Effector CD4-positive, alpha-beta T cell (primary cell): ENCODE measurements around the gene MIOX.
"Not testable (repeated sequence)": the region's sequence is repeated elsewhere in the genome, so short reads cannot be mapped to it uniquely, and the experiment has no call there.

Source experiments
- DNase-seq: peaks from one replicate; pipeline ENCODE4 v3.0.0-alpha.2; 2020

MIOX gene

DNA sequence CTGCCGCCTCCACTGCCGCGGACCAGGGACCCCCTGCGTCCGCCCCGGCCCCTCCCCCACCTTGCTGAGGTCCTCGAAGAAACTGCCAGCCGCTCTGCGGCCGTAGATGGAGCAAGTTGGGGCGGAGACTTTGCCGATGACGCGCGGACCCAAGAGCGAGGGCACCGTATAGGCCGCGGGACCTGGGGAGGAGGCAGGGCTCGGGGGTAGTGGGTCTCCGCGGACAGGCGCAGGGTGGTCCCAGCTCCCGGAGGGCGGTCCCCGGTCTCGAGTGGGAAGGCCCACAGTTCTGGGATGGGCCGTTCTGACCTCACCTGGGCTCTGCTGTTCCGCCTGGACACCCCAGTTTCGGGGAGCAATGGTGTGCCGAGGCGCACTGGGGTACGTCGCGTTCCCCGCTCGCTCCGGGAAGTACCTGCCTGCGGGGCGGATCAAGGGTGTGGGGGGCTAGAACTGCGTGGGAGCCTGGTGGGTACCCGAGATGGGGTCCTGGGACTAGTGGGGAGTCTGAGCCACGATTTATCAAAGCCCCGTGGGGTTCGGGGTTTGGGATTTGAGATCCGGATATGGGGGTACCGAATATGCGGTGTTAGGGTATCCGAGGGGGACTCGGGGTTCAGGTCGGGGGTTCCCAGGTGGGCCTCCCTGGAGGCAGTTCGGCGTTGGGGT lies 44.4 kb downstream of the MIOX start:
- peak; percentile 62 for DNase-seq

DNA sequence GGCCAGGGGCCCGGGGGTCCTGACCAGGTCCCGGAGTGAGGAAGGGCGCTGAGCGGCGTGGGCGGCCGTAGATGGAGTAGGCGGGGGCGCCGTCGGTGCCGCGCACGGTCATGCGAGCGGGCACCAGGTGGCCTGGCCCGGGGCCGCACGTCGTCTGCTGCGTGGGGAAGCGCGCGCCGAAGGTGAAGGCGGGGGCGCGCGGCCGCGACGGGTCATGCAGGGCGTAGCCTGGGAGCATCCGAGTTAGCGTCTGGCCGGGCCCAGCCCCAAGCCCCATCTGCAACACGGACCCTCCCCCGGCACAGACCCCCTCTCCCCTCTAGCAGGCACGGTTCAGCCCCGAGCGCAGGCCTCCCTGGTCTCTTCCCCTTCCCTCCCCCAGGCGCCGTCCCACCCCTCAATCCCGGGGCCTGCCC lies 44.9 kb downstream of the MIOX start:
- DNase-seq, result peak; percentile 34

DNA sequence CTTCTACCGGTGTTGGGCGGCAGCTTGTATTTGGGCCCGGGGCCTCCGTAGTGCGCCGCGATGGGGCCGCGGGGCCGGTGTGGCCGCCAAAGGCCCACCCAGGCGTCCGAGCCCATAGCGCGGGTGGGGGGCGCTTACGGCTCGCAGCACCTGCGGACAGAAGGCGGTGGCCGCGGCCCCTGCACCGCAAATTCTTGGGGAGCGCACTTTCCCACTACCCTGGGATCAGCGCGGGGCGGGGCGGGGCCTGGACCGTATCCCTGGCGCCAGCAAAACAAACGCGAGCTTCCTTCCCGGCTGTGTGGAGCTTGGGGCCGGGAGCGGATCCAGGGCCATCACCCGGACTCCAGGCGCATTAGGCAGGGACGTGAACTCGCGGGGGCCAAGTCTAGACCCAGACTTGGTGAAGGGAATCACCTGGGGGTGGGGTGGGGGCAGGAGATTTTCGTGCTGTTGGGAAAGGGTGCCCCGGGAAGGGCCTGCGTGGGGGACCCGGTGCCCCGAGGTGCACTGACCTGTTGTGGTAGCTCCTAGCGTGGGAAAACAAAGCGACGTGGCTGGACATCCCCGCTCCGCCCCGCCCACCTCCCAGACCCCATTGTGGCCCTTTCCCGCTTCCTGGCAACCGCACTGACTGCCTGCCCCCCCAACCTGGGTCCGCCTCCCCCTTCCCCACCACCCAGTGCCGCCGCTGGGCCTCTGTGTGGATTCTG lies 45.5 kb downstream of the MIOX start:
- DNase-seq, result no peak

DNA sequence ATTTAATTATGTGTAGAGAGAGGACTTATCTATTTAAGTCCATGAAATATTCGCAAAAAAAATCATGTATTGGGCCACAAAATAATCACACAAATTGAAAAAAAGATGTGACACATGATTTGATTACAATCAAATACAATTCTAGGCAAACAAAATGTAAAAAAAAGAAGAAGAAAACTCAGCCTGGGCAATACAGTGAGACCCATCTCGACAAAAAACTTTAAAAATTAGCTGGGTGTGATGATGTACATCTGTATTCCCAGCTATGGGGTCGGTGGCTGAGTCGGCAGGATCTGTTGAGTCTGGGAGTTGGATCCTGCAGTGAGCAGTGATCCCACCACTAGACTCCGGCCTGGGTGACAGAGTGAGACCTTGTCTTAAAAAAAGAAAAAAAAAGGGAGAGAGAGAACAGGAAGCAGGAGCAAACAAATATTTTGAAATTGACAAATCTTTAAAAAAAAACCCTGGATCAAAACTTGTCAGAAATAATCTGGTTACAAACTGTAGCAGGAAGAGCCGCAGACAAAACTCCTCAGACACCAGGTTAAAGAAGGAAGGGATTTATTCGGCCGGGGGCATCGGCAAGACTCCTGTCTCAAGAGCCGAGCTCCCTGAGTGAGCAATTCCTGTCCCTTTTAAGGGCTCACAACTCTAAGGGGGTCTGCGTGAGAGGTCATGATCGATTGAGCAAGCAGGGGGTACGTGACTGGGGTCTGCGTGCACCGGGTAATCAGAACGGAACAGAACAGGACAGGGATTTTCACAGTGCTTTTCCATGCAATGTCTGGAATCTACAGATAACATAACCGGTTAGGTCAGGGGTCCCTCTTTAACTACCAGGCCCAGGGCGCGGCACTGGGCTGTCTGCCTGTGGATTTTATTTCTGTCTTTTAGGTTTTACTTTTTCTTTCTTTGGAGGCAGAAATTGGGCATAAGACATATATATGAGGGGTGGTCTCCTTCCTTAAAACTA lies 46.5 kb downstream of the MIOX start:
- DNase-seq, result no peak

DNA sequence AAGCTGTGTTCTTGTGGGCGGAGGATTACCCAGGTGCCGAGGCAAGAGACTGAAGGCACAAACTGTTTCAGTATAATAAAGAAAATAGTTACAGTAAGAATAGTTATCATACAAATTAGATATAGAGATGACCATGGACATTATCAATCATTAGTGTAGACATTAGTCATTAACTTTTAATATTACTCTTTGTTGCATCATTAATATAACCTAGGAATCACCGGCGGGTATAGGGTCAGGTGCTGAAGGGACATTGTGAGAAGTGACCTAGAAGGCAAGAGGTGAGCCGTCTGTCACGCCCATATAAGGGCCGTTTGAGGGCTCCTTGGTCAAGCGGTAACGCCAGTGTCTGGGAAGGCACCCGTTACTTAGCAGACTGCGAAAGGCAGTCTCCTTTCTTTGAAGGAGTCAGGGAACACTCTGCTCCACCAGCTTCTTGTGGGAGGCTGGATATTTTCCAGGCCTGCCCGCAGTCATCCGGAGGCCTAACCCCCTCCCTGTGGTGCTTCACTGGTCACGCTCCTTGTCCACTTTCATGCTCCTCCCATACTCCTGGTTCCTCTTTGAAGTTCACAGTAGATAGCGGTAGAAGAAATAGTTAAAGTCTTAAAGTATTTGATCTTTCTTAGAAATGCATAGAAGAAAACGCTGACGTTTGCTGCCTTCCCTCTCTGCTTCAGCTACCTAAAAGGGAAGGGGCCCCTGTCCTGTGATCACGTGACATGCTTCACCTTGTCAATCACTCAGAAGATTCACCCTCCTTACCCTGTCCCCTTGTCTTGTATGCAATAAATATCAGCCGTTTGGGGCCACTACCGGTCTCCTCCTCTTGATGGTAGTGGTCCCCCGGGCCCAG lies 47.4 kb downstream of the MIOX start:
- not testable (repeated sequence) for DNase-seq

DNA sequence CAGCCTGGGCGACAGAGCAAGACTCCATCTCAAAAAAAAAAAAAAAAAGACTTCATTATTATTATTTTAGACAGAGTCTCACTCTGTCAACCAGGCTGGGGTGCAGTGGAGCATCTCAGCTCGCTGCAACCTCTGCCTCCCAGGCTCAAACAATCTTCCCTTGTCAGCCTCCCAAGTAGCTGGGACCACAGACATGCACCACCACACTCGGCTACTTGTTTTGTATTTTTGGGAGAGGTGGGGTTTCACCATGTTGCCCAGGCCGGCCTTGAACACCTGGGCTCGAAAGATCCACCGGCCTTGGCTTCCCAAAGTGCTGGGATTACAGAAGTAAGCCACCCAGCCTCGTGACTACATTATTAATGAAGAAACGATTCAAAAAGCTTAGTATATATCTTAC lies 48.5 kb downstream of the MIOX start:
- DNase-seq, result no peak

DNA sequence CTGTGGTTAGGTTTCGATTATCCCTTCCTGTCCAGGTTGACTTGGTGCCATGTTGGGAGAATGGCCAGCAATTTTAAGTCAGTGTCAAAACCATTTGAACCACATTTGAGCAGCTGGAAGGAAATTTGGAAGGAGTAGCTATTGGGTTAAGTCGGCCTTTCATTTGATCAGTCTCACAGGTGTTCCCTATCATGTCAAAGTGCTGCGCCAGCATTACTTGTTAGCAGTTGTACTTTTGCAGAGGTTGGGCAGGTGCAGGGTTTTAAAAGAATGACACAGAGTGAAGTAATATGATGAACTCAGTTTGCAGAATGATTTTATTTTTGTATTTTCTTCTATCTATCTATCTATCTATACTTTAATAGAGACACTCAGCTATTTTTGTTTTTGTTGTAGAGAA lies 49.6 kb downstream of the MIOX start:
- no peak for DNase-seq

DNA sequence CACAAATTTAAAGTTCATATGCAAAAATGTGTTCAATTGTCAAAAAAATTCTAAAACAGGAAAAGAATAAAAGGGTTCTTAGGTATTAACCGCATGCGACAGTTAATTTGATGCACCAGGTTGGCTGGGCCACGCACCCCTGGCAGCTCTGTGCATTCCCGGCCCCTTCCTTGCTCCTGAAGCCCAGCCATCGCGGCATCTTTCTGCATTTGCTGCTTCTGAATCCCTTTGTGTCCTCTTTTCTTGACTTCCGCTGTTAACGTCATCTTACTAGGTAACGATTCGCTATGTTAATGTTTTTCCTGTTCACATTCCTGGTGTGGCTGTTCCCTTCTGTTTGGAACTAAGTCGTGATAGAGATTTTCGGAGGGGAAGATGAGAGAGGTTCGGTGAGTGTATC lies 51.1 kb downstream of the MIOX start:
- DNase-seq, result no peak
